Thyroid gland (tissue), 4 donors: ENCODE results near the gene LAMC2. TPM values are rescaled to one million over a fixed set of nuclear protein-coding genes. Genes with fewer than 3 reads are reported as not detected.

Source experiments
- DNase-seq, 2 donors: peaks; one replicate each; pipeline ENCODE4 v3.0.0-alpha.2; 2019
- H3K27ac ChIP-seq, 3 donors: fragments of 200-600 bp; sonication (generic); 1 replicate in 2 of 3; 2 replicates in 1 of 3; pipeline ENCODE4 v1.5.1; 2016 to 2019; ENCODE audit warnings: mild to moderate bottlenecking in 1 of 3, moderate library complexity in 1 of 3
- H3K27me3 ChIP-seq: fragments of 200-600 bp; sonication (generic); one replicate; pipeline ENCODE4 v1.5.1; 2019
- H3K36me3 ChIP-seq, 2 donors: fragments of 200-600 bp; sonication (generic); one replicate each; pipeline ENCODE4 v1.5.1; 2016 to 2019
- H3K4me1 ChIP-seq, 2 donors: fragments of 200-600 bp; sonication (generic); one replicate each; pipeline ENCODE4 v1.5.1; 2017 to 2019
- H3K4me3 ChIP-seq, 3 donors: fragments of 200-600 bp; sonication (generic); replicated peaks in 1 of 3; 1 replicate in 2 of 3; 2 replicates in 1 of 3; pipeline ENCODE4 v1.5.1; 2016; ENCODE audit warnings: mild to moderate bottlenecking in 1 of 3
- H3K9me3 ChIP-seq: fragments of 200-600 bp; sonication (generic); one replicate; pipeline ENCODE4 v1.5.1; 2017
- POLR2A ChIP-seq, 2 donors: fragments of 450-650 bp; IDR thresholded peaks; one replicate each; pipeline ENCODE4 v1.6.1; 2017; ENCODE audit warnings: antibody characterized with exemption in 2 of 2, mild to moderate bottlenecking in 2 of 2, moderate library complexity in 1 of 2
- WGBS, 2 donors: methylation state at CpG; one replicate each; pipeline ENCODE4 v1.1.5; 2017; 5-methylcytosine and 5-hydroxymethylcytosine counted together
- intact Hi-C: fragments of 100-400 bp; cut with DNase I; formaldehyde crosslinking; loops from one replicate; pipeline ENCODE4 v1.15.1; 2023
- total RNA-seq, 4 donors: library from RNA; depleted of rRNA; stranded (reverse); fragments of >200 nt; gene quantifications; one replicate each; pipeline ENCODE4 v1.2.3, GENCODE V29; 2016
- TF ChIP-seq, protein P1 (sequence below), 6 experiments: fragments of 200-600 bp in 3 of 6; fragments of 450-650 bp in 3 of 6; sonication (generic) in 3 of 6; IDR thresholded peaks; one replicate each; pipeline ENCODE4 v1.5.1; 2016 to 2019; ENCODE audit warnings: antibody characterized with exemption in 6 of 6, mild to moderate bottlenecking in 2 of 6, inconsistent platforms in 1 of 6, moderate library complexity in 1 of 6

Gene LAMC2
- total RNA-seq, 4 donors from 2014 or later = 24.3 to 53.4 (median 27.9) TPM

DNA sequence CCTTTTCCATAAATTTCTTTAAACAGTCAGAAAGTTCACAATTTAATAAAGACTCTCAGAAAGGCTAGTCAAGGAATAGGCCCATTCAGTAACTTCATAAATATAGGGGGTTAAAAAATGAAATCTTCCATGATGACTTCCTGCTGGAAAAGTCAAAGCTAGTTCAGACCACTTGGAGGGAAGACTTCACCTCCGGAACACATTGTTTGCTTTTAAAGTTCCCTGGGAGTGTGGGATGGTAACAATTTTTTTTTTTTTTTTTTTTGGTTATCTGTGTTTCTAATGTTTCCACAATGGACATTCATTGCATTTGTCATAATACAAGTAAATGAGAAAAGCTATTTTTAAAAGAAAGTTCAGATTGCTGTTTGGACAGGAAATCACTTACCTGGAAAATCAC is 18.4 kb upstream of the LAMC2 start:
- peaks cover 0 to 6% of the 10 kb centered on the region in 2 donors for H3K4me1 ChIP-seq
- intact Hi-C loops = no loop called here
- WGBS, 2 donors = 63 to 74% methylated on average over 1 of the region's 1 CpG
- DNase-seq = no peak
- H3K36me3 ChIP-seq = no peaks in the 10 kb centered on the region
- TF ChIP-seq, protein P1, sequence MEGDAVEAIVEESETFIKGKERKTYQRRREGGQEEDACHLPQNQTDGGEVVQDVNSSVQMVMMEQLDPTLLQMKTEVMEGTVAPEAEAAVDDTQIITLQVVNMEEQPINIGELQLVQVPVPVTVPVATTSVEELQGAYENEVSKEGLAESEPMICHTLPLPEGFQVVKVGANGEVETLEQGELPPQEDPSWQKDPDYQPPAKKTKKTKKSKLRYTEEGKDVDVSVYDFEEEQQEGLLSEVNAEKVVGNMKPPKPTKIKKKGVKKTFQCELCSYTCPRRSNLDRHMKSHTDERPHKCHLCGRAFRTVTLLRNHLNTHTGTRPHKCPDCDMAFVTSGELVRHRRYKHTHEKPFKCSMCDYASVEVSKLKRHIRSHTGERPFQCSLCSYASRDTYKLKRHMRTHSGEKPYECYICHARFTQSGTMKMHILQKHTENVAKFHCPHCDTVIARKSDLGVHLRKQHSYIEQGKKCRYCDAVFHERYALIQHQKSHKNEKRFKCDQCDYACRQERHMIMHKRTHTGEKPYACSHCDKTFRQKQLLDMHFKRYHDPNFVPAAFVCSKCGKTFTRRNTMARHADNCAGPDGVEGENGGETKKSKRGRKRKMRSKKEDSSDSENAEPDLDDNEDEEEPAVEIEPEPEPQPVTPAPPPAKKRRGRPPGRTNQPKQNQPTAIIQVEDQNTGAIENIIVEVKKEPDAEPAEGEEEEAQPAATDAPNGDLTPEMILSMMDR (IDR thresholded peaks at IDR 0.05) = no peak
- no peak for TF ChIP-seq POLR2A (IDR thresholded peaks at IDR 0.05)
- no peak overlapping the region for H3K27ac ChIP-seq
- no peaks in the 10 kb centered on the region for H3K9me3 ChIP-seq
- H3K4me3 ChIP-seq = no peak overlapping the region
- H3K27me3 ChIP-seq = no peaks in the 10 kb centered on the region

GRCh38 chr1:183168308-183168707 is 17.8 kb upstream of the LAMC2 start:
- Histone ChIP-seq H3K4me3 (no peak overlapping the region), H3K9me3 (no peaks in the 10 kb centered on the region), H3K4me1 (peaks cover 0 to 6% of the 10 kb centered on the region in 2 donors), H3K27me3 (no peaks in the 10 kb centered on the region), H3K27ac (no peak overlapping the region), H3K36me3 (no peaks in the 10 kb centered on the region)
- TF ChIP-seq, protein P1 (IDR thresholded peaks at IDR 0.05) = no peak
- no peak for TF ChIP-seq POLR2A (IDR thresholded peaks at IDR 0.05)
- intact Hi-C loops = no loop called here
- WGBS, 2 donors = 75 to 79% methylated on average over 3 of the region's 3 CpGs
- DNase-seq = no peak

DNA sequence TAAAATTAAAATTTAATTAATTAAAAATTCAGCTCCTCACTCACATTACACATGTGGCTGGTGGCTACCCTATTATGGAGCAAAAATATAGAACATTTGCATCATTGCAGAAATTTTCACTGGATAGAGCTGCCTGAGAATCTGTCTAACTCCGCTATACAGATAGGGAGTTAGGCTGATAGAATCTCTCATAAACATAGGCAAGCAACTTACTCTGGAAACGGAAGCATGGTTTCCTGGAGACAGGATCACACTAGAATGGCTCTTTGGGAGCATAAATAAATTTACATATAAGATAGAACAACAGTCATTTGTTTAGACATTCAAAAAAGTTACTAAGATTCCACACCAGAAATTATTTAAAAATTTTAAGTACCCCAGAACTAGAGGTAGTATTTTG is 12.2 kb upstream of the LAMC2 start:
- WGBS, 2 donors = 67 to 81% methylated on average over 2 of the region's 2 CpGs
- H3K27me3 ChIP-seq = no peaks in the 10 kb centered on the region
- H3K4me1 ChIP-seq = peaks cover 7 to 8% of the 10 kb centered on the region in 2 donors
- no peaks in the 10 kb centered on the region for H3K9me3 ChIP-seq
- H3K36me3 ChIP-seq = no peaks in the 10 kb centered on the region
- intact Hi-C loops = no loop called here
- no peak overlapping the region for H3K4me3 ChIP-seq
- no peak for TF ChIP-seq POLR2A (IDR thresholded peaks at IDR 0.05)
- TF ChIP-seq, protein P1 (IDR thresholded peaks at IDR 0.05) = no peak
- DNase-seq = no peak
- no peak overlapping the region for H3K27ac ChIP-seq

- intact Hi-C loops = no loop called here
- TF ChIP-seq POLR2A (IDR thresholded peaks at IDR 0.05) = no peak
- TF ChIP-seq, protein P1 (IDR thresholded peaks at IDR 0.05) = no peak
Measured at GRCh38 chr1:183175631-183176030, 10.4 kb upstream of the LAMC2 start.

DNA sequence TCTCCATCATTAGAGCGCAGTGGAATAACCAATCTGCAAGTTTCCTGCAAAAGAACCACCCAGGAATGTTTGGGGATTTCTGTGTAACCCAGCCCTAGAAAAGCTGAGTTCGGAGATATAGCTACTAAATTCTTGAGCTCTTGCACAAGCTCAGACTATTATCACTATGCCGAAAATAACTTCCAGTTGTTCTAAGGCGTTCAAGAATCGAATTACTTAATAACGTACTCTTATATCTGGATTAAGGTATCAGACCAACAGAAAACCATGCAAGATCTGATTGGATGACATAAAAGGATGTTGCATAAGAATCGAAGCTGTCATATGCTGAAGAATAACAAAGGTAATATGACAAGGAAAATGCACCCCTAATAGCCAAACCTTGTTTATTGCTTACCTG is 7.5 kb upstream of the LAMC2 start:
- no peaks in the 10 kb centered on the region for H3K36me3 ChIP-seq
- H3K4me1 ChIP-seq = peaks cover 30 to 32% of the 10 kb centered on the region in 2 donors
- TF ChIP-seq, protein P1 (IDR thresholded peaks at IDR 0.05) = no peak
- TF ChIP-seq POLR2A (IDR thresholded peaks at IDR 0.05) = no peak
- intact Hi-C loops = no loop called here
- no peak overlapping the region for H3K4me3 ChIP-seq
- no peak overlapping the region for H3K27ac ChIP-seq
- DNase-seq = no peak
- 82 to 90% methylated on average over 7 of the region's 7 CpGs for WGBS, 2 donors
- H3K9me3 ChIP-seq = no peaks in the 10 kb centered on the region
- H3K27me3 ChIP-seq = no peaks in the 10 kb centered on the region

More at GRCh38 chr1:183175631-183176030, 10.4 kb upstream of the LAMC2 start:
- no peaks in the 10 kb centered on the region for H3K36me3 ChIP-seq
- H3K4me3 ChIP-seq = no peak overlapping the region
- 80 to 86% methylated on average over 1 of the region's 1 CpG for WGBS, 2 donors
- H3K27me3 ChIP-seq = no peaks in the 10 kb centered on the region
- DNase-seq = peak in 1 of 2 donors; percentile 35
- peak overlapping the region; percentile 32 to 68 (median 33) for H3K27ac ChIP-seq
- H3K4me1 ChIP-seq = peaks cover 16 to 18% of the 10 kb centered on the region in 2 donors
- H3K9me3 ChIP-seq = no peaks in the 10 kb centered on the region
